PFSK-1 (cell line): Measurements from ENCODE around the gene SNX4.

ENCODE experiments used
- SIN3A ChIP-seq: IDR thresholded peaks from 2 replicates; pipeline ENCODE4 v1.6.1; 2012; ENCODE audit warnings: mild to moderate bottlenecking, low read length, moderate library complexity, borderline replicate concordance; ENCODE audit not compliant: insufficient read depth
- TAF1 ChIP-seq: IDR thresholded peaks from 2 replicates; pipeline ENCODE4 v1.6.1; 2012; ENCODE audit warnings: low read length, control low read depth, borderline replicate concordance; ENCODE audit not compliant: insufficient read depth
- TF ChIP-seq, protein P1 (sequence below), 2 experiments: IDR thresholded peaks; 2 replicates each; pipeline versions ENCODE4 v1.6.1 to v1.8.0; 2011 to 2012; ENCODE audit warnings: low read depth in 2 of 2, low read length in 2 of 2, control low read depth in 1 of 2, inconsistent platforms in 1 of 2, mild to moderate bottlenecking in 1 of 2, moderate library complexity in 1 of 2; ENCODE audit not compliant: insufficient read depth in 1 of 2

DNA sequence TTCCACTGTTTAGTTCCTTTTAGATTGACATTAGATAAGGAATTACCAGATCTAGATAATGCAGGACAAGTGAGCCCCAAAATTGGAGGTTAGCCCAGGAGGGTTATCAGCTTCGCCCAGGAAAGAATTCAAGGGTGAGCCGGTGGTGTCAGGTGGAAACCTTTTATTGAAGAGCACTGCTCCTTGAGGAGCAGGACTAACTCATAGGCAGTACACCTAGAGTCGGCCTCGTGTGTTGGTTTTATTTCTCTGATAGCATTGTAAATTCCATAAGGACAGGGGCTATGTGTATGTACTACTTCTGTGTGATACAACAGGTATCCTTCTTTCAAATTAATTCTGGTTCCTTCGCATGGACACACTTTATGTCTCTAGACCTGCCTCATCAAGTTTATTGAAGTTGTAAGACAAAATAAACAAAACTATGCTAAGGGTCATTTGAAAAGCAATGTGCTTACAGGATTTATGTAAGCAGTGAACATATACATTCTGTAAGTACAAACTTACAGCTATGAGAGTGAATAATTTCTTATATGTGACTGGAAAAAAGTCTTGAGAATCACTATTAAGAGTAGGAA, 57.2 kb downstream of the SNX4 start:
- TF ChIP-seq TAF1, result no peak
- TF ChIP-seq, protein P1, sequence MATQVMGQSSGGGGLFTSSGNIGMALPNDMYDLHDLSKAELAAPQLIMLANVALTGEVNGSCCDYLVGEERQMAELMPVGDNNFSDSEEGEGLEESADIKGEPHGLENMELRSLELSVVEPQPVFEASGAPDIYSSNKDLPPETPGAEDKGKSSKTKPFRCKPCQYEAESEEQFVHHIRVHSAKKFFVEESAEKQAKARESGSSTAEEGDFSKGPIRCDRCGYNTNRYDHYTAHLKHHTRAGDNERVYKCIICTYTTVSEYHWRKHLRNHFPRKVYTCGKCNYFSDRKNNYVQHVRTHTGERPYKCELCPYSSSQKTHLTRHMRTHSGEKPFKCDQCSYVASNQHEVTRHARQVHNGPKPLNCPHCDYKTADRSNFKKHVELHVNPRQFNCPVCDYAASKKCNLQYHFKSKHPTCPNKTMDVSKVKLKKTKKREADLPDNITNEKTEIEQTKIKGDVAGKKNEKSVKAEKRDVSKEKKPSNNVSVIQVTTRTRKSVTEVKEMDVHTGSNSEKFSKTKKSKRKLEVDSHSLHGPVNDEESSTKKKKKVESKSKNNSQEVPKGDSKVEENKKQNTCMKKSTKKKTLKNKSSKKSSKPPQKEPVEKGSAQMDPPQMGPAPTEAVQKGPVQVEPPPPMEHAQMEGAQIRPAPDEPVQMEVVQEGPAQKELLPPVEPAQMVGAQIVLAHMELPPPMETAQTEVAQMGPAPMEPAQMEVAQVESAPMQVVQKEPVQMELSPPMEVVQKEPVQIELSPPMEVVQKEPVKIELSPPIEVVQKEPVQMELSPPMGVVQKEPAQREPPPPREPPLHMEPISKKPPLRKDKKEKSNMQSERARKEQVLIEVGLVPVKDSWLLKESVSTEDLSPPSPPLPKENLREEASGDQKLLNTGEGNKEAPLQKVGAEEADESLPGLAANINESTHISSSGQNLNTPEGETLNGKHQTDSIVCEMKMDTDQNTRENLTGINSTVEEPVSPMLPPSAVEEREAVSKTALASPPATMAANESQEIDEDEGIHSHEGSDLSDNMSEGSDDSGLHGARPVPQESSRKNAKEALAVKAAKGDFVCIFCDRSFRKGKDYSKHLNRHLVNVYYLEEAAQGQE (IDR thresholded peaks at IDR 0.05; ENCODE audit: insufficient read depth in 1 of 2, low read depth in 2 of 2, low read length in 2 of 2), result no peak
- no peak for TF ChIP-seq SIN3A
